Smooth muscle cell (in vitro differentiated cells): ENCODE measurements around the gene BCAS1. TPM values are rescaled to one million over a fixed set of nuclear protein-coding genes. Genes with fewer than 3 reads are reported as not detected.

Experiments
- DNase-seq: peaks from one replicate; lab custom pipeline; 2025; ENCODE audit not compliant: unreplicated experiment; lab: John Stamatoyannopoulos, UW
- H2AFZ ChIP-seq: fragments of 200-600 bp; sonication (generic); 2 replicates; pipeline ENCODE4 v1.6.0; 2016; ENCODE audit warnings: antibody characterized with exemption, low read depth, mild to moderate bottlenecking
- H3F3A ChIP-seq: fragments of 200-600 bp; sonication (generic); 2 replicates; pipeline ENCODE4 v1.6.0; 2017; ENCODE audit warnings: antibody characterized with exemption, low read depth
- H3K27ac ChIP-seq: fragments of 200-600 bp; sonication (generic); 2 replicates; pipeline ENCODE4 v1.5.1; 2016; ENCODE audit warnings: low read depth, mild to moderate bottlenecking
- H3K27me3 ChIP-seq: fragments of 200-600 bp; sonication (generic); 2 replicates; pipeline ENCODE4 v1.6.1; 2016; ENCODE audit warnings: low read depth, mild to moderate bottlenecking
- H3K36me3 ChIP-seq: fragments of 200-600 bp; sonication (generic); 2 replicates; pipeline ENCODE4 v1.5.1; 2016; ENCODE audit warnings: low read depth
- H3K4me1 ChIP-seq: fragments of 200-600 bp; sonication (generic); 2 replicates; pipeline ENCODE4 v1.5.1; 2016; ENCODE audit warnings: low read depth
- H3K4me2 ChIP-seq: fragments of 200-600 bp; sonication (generic); 2 replicates; pipeline ENCODE4 v1.6.0; 2016; ENCODE audit warnings: mild to moderate bottlenecking
- H3K4me3 ChIP-seq: fragments of 200-600 bp; sonication (generic); 2 replicates; pipeline ENCODE4 v1.5.1; 2016; ENCODE audit warnings: mild to moderate bottlenecking
- H3K79me2 ChIP-seq: fragments of 200-600 bp; sonication (generic); 2 replicates; pipeline ENCODE4 v1.6.0; 2016; ENCODE audit warnings: low read depth, mild to moderate bottlenecking
- H3K9ac ChIP-seq: fragments of 200-600 bp; sonication (generic); 2 replicates; pipeline ENCODE4 v1.6.0; 2016; ENCODE audit warnings: low read depth
- H3K9me3 ChIP-seq: fragments of 200-600 bp; sonication (generic); replicated peaks from 2 replicates; pipeline ENCODE4 v1.5.1; 2016; ENCODE audit warnings: low read depth
- H4K20me1 ChIP-seq: fragments of 200-600 bp; sonication (generic); 2 replicates; pipeline ENCODE4 v1.6.0; 2016; ENCODE audit warnings: low read depth
- WGBS: methylation state at CpG from one replicate; pipeline ENCODE4 v1.1.7; 2016; ENCODE audit warnings: low lambda C conversion rate; 5-methylcytosine and 5-hydroxymethylcytosine counted together
- polyA plus RNA-seq: library from polyadenylated mRNA; unstranded; fragments of >200 nt; fragmentation: Nextera tagmentation; extraction: Ambion mirVana; gene quantifications from 2 replicates; pipeline ENCODE4 v1.2.1, GENCODE V29; 2016
- total RNA-seq: library from RNA; depleted of rRNA; stranded (reverse); fragments of >200 nt; gene quantifications from 2 replicates; pipeline ENCODE4 v1.2.3, GENCODE V29; 2014
- TF ChIP-seq, protein P1 (sequence below): fragments of 200-600 bp; sonication (generic); IDR thresholded peaks from 2 replicates; pipeline ENCODE4 v1.5.1; 2017; ENCODE audit warnings: borderline replicate concordance, mild to moderate bottlenecking, antibody characterized with exemption; ENCODE audit not compliant: insufficient read depth, poor library complexity, severe bottlenecking

BCAS1 gene
- total and polyA plus RNA-seq, 2 experiments from 2014 or later, result 0.09 to 0.15 TPM

DNA sequence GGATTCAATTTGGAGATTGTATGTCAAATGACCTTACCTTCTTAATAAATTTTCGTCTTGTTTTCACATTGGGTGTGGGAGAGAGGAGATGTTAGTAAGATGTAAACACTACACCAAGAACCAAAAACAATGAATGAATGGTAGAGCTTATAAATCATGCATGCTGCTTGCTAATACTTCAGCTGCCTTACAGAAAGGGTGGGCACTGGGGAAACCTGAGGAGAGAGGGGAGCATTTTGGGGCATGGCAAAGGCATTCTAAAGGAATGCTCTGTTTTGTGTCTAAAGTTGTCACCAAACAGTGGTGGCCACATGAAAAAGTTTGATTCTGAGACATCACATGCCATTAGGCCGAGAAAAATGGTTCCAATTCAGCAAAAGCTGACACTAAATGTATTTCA is 80.4 kb downstream of the BCAS1 start:
- Histone ChIP-seq H3K9me3 (no peaks in the 10 kb centered on the region), H3F3A (no peaks in the 10 kb centered on the region), H3K27me3 (no peaks in the 10 kb centered on the region), H3K9ac (no peak overlapping the region), H3K79me2 (no peaks in the 10 kb centered on the region), H4K20me1 (no peaks in the 10 kb centered on the region), H3K4me2 (no peak overlapping the region), H3K36me3 (no peaks in the 10 kb centered on the region), H2AFZ (no peak overlapping the region), H3K4me1 (no peaks in the 10 kb centered on the region), H3K4me3 (no peak overlapping the region), H3K27ac (no peak overlapping the region)
- no peak for DNase-seq
- WGBS, result 84% methylated on average over 2 of the region's 2 CpGs
- TF ChIP-seq, protein P1, sequence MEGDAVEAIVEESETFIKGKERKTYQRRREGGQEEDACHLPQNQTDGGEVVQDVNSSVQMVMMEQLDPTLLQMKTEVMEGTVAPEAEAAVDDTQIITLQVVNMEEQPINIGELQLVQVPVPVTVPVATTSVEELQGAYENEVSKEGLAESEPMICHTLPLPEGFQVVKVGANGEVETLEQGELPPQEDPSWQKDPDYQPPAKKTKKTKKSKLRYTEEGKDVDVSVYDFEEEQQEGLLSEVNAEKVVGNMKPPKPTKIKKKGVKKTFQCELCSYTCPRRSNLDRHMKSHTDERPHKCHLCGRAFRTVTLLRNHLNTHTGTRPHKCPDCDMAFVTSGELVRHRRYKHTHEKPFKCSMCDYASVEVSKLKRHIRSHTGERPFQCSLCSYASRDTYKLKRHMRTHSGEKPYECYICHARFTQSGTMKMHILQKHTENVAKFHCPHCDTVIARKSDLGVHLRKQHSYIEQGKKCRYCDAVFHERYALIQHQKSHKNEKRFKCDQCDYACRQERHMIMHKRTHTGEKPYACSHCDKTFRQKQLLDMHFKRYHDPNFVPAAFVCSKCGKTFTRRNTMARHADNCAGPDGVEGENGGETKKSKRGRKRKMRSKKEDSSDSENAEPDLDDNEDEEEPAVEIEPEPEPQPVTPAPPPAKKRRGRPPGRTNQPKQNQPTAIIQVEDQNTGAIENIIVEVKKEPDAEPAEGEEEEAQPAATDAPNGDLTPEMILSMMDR, result no peak

DNA sequence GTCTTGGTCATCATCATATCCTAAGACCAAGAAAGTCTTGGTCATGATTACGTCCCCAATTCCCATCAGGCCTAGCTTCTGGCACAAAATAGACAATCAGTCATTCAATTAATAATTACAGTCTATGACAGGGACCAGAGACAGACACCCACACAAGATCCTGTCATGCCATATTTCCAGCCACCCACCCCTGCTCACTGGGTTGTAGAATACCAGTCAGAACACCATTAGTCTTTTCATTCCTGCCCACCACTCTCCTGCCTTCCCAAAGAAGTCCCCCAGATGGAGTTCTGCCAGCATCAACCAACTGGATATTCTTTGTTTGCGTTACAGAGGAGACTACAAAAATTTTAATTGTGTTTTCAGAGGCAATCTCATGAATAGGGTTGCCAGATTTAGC is 81.0 kb downstream of the BCAS1 start:
- Histone ChIP-seq H3K4me3 (no peak overlapping the region), H3K9ac (no peak overlapping the region), H4K20me1 (no peaks in the 10 kb centered on the region), H3K27me3 (no peaks in the 10 kb centered on the region), H3K4me2 (no peak overlapping the region), H3K36me3 (no peaks in the 10 kb centered on the region), H3K4me1 (no peaks in the 10 kb centered on the region), H3F3A (no peaks in the 10 kb centered on the region), H3K79me2 (no peaks in the 10 kb centered on the region), H3K27ac (no peak overlapping the region), H2AFZ (no peak overlapping the region), H3K9me3 (no peaks in the 10 kb centered on the region)
- TF ChIP-seq, protein P1, result no peak
- 94% methylated on average over 2 of the region's 2 CpGs for WGBS
- DNase-seq, result no peak

DNA sequence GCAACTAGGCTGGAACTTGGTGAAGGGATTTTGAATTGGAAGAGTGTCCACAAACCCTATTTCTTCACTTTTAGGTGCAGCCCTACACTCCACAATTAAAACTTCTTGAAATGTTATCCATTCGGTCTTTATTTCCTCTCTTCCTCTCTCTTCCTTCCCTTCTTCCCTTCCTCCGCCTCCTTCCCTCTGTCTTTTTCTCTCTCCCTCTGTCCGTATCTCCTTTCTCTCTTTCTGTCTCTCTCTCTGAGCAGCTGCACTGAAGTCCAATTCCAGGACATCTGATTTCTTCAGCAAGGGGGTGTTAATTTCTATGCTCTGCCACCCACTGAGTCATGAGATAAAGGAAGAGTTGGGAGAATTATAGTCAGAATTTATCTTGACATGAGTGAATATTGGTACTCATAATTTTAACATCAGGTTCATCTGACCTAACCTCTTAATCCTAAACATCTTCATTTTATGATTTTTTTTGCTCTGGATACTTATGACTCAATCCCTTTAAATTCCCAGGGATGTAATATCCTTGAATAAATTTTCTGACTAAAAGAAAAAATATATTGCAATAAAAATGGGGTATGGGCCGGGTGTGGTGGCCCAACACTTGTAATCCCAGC is 84.2 kb downstream of the BCAS1 start:
- H2AFZ ChIP-seq, result no peak overlapping the region
- no peaks in the 10 kb centered on the region for H3K4me1 ChIP-seq
- TF ChIP-seq, protein P1, result no peak
- no peaks in the 10 kb centered on the region for H4K20me1 ChIP-seq
- no peak overlapping the region for H3K27ac ChIP-seq
- H3K27me3 ChIP-seq, result no peaks in the 10 kb centered on the region
- H3K9ac ChIP-seq, result no peak overlapping the region
- no peaks in the 10 kb centered on the region for H3F3A ChIP-seq
- H3K79me2 ChIP-seq, result no peaks in the 10 kb centered on the region
- H3K4me2 ChIP-seq, result no peak overlapping the region
- DNase-seq, result no peak
- H3K4me3 ChIP-seq, result no peak overlapping the region
- no peaks in the 10 kb centered on the region for H3K9me3 ChIP-seq
- no peaks in the 10 kb centered on the region for H3K36me3 ChIP-seq
- 78% methylated on average over 4 of the region's 4 CpGs for WGBS

DNA sequence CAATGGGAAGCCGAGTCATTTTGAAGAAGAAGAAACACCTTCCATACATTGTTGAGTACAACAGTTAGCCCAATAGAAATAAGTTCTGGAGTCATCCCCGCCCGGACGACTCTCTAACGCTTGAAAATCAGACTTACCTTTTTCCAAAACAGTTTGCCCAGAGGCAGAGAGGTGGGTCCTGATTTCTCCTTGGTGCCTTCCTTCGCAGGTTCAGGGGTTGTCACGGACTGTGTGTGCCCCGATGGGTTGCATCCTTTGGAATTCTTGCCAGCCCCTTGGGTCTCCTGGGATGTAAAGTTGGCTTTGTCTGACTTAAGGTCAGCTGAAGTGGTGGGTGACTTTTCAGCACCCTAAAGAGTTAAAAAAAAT is 85.3 kb downstream of the BCAS1 start:
- Histone ChIP-seq H3K4me3 (no peak overlapping the region), H3K27me3 (no peaks in the 10 kb centered on the region), H3K4me1 (no peaks in the 10 kb centered on the region), H3K4me2 (no peak overlapping the region), H2AFZ (no peak overlapping the region), H3K79me2 (no peaks in the 10 kb centered on the region), H3K9me3 (no peaks in the 10 kb centered on the region), H3K9ac (no peak overlapping the region), H3K27ac (no peak overlapping the region), H3F3A (no peaks in the 10 kb centered on the region), H4K20me1 (no peaks in the 10 kb centered on the region), H3K36me3 (no peaks in the 10 kb centered on the region)
- DNase-seq, result no peak
- WGBS, result 91% methylated on average over 8 of the region's 8 CpGs
- TF ChIP-seq, protein P1, result no peak
